HepG2 (cell line): Measurements from ENCODE around the gene RPL37A. TPM values are rescaled to one million over a fixed set of nuclear protein-coding genes. Genes with fewer than 3 reads are reported as not detected.
A peak's percentile ranks its signal among the peaks of the same experiment; 100 is the strongest.

ENCODE experiments used
- ATAC-seq: fragments of 200-7000 bp; cut with Tn5 transposase; 3 replicates; pipeline ENCODE4 v1.9.1; 2020; ENCODE audit warnings: mild to moderate bottlenecking, moderate library complexity
- BruUV-seq: library from RNA; stranded (reverse); fragments of 400-500 nt; replicated peaks from 2 replicates; lab custom pipeline; 2021; lab: Mats Ljungman, UMichigan
- CTCF ChIA-PET: fragments of 300-600 bp; formaldehyde crosslinking; extraction: SDS; loops from one replicate; lab custom pipeline; 2021; ENCODE audit warnings: low total read pairs, inconsistent platforms, low intra/inter-chr PET ratio; lab: Yijun Ruan, JAX
- POLR2A ChIA-PET: fragments of 350-600 bp; sonication (Branson Sonifier 250); formaldehyde crosslinking; loops from one replicate; lab custom pipeline; 2020; ENCODE audit warnings: antibody characterized with exemption, inconsistent platforms; lab: Yijun Ruan, JAX
- DNase-seq: peaks from one replicate; pipeline ENCODE4 v3.0.0-alpha.2; 2015; ENCODE audit warnings: low spot score
- FAIRE-seq: peaks from 3 replicates; lab custom pipeline; 2011; peaks lifted over from hg19 to GRCh38; lab: Jason Lieb, UNC
- H2AFZ ChIP-seq: one replicate; pipeline ENCODE4 v1.6.1; 2011; ENCODE audit warnings: low read length, inconsistent platforms
- H3K27ac ChIP-seq: fragments of 300-600 bp; 3 replicates; pipeline ENCODE4 v1.8.0; 2011; ENCODE audit warnings: mixed run types, mild to moderate bottlenecking, mixed read lengths, low read length, inconsistent platforms; ENCODE audit not compliant: insufficient read depth; ENCODE audit errors: extremely low read length
- H3K27me3 ChIP-seq, 2 experiments: fragments of 200-600 bp in 1 of 2; 2 replicates in 1 of 2; 3 replicates in 1 of 2; pipeline versions ENCODE4 v1.6.0 to v1.8.0; 2011; ENCODE audit warnings: low read length in 2 of 2, mild to moderate bottlenecking in 2 of 2, moderate library complexity in 2 of 2, inconsistent platforms in 1 of 2; ENCODE audit not compliant: insufficient read depth in 2 of 2, control insufficient read depth in 1 of 2
- H3K36me3 ChIP-seq, 2 experiments: fragments of 200-600 bp in 1 of 2; replicated peaks in 1 of 2; 2 replicates in 1 of 2; 3 replicates in 1 of 2; pipeline versions ENCODE4 v1.5.1 to v1.8.0; 2011; ENCODE audit warnings: low read length in 2 of 2, inconsistent platforms in 1 of 2; ENCODE audit not compliant: insufficient read depth in 2 of 2, control insufficient read depth in 1 of 2
- H3K4me1 ChIP-seq: 2 replicates; pipeline ENCODE4 v1.5.1; 2012; ENCODE audit warnings: low read length, inconsistent platforms; ENCODE audit not compliant: insufficient read depth
- H3K4me2 ChIP-seq: 2 replicates; pipeline ENCODE4 v1.6.0; 2011; ENCODE audit warnings: low read depth, low read length, inconsistent platforms
- H3K4me3 ChIP-seq, 3 experiments: fragments of 200-600 bp in 1 of 3; sonication (generic), shearing (Covaris generic) in 1 of 3; replicated peaks in 1 of 3; 2 replicates each; pipeline ENCODE4 v1.5.1; 2011 to 2016; ENCODE audit warnings: low read length in 3 of 3, inconsistent platforms in 2 of 3, low read depth in 2 of 3, mild to moderate bottlenecking in 2 of 3, control low read depth in 1 of 3, mixed read lengths in 1 of 3; ENCODE audit not compliant: insufficient read depth in 1 of 3
- H3K79me2 ChIP-seq: one replicate; pipeline ENCODE4 v1.6.1; 2011; ENCODE audit warnings: low read length, inconsistent platforms; ENCODE audit not compliant: insufficient read depth
- H3K9ac ChIP-seq: 2 replicates; pipeline ENCODE4 v1.6.0; 2011; ENCODE audit warnings: mild to moderate bottlenecking, low read depth, low read length, inconsistent platforms; ENCODE audit not compliant: insufficient read depth
- H3K9me3 ChIP-seq: 2 replicates; pipeline ENCODE4 v1.5.1; 2012; ENCODE audit warnings: mild to moderate bottlenecking, low read length
- H4K20me1 ChIP-seq: 2 replicates; pipeline ENCODE4 v1.6.0; 2011; ENCODE audit warnings: inconsistent platforms, mild to moderate bottlenecking, low read length, moderate library complexity; ENCODE audit not compliant: insufficient read depth
- DBP ChIP-seq: sonication (generic); formaldehyde crosslinking; IDR thresholded peaks from 2 replicates; pipeline ENCODE4 v1.4.0; 2020; ENCODE audit warnings: missing genetic modification reagents; ENCODE audit errors: not compliant biosample characterization
- DMAP1 ChIP-seq: IDR thresholded peaks from 2 replicates; pipeline ENCODE4 v1.6.1; 2016
- EEA1 ChIP-seq: sonication (generic); formaldehyde crosslinking; IDR thresholded peaks from 2 replicates; pipeline ENCODE4 v1.5.1; 2020; ENCODE audit warnings: mild to moderate bottlenecking, missing genetic modification reagents, borderline replicate concordance
- HMGXB3 ChIP-seq: sonication (generic); formaldehyde crosslinking; IDR thresholded peaks from 2 replicates; pipeline ENCODE4 v1.4.0; 2020; ENCODE audit warnings: missing genetic modification reagents, borderline replicate concordance
- NR2F2 ChIP-seq: IDR thresholded peaks from 2 replicates; pipeline ENCODE4 v1.6.1; 2012; ENCODE audit warnings: low read depth, inconsistent platforms, borderline replicate concordance
- TGIF2 ChIP-seq: IDR thresholded peaks from 2 replicates; pipeline ENCODE4 v1.6.1; 2016; ENCODE audit warnings: control low read depth, missing compliant biosample characterization
- THYN1 ChIP-seq: sonication (generic); formaldehyde crosslinking; IDR thresholded peaks from 2 replicates; pipeline ENCODE4 v1.8.1; 2023; ENCODE audit warnings: low read depth, mild to moderate bottlenecking, moderate library complexity, missing genetic modification reagents, borderline replicate concordance
- ZNF331 ChIP-seq: sonication (generic); formaldehyde crosslinking; IDR thresholded peaks from 2 replicates; pipeline ENCODE4 v1.4.0; 2020; ENCODE audit warnings: missing genetic modification reagents
- ZNF430 ChIP-seq: sonication (generic); formaldehyde crosslinking; IDR thresholded peaks from 2 replicates; pipeline ENCODE4 v1.9.0; 2021; ENCODE audit warnings: mild to moderate bottlenecking, missing genetic modification reagents
- ZNF550 ChIP-seq: sonication (generic); formaldehyde crosslinking; IDR thresholded peaks from 2 replicates; pipeline ENCODE4 v1.4.0; 2020; ENCODE audit warnings: mild to moderate bottlenecking, missing genetic modification reagents, borderline replicate concordance
- ZNF772 ChIP-seq: sonication (generic); formaldehyde crosslinking; IDR thresholded peaks from 2 replicates; pipeline ENCODE4 v1.5.0; 2020; ENCODE audit warnings: mild to moderate bottlenecking, missing genetic modification reagents
- ZNF782 ChIP-seq: sonication (generic); formaldehyde crosslinking; IDR thresholded peaks from 2 replicates; pipeline ENCODE4 v1.4.0; 2020; ENCODE audit warnings: missing genetic modification reagents, mild to moderate bottlenecking, borderline replicate concordance
- WGBS: methylation state at CpG from one replicate; pipeline ENCODE4 v1.1.6; 2017; ENCODE audit warnings: low lambda C conversion rate; 5-methylcytosine and 5-hydroxymethylcytosine counted together
- in situ Hi-C: cut with HindIII; loops from 2 replicates; pipeline ENCODE4 v1.10.0; 2017; ENCODE audit warnings: low pct_unique_long_range_greater_than_20kb; ENCODE audit not compliant: extremely low pct_ligation_motif_present
- intact Hi-C: fragments of 100-400 bp; cut with micrococcal nuclease; formaldehyde crosslinking; loops from one replicate; pipeline ENCODE4 v1.10.0; 2022; ENCODE audit not compliant: unreplicated experiment
- polyA plus RNA-seq, 8 experiments: library from polyadenylated mRNA; depleted of rRNA in 3 of 8; stranded (reverse) in 7 of 8; unstranded in 1 of 8; fragments of >200 nt; fragmentation: Illumina TruSeq in 4 of 8; extraction: Trizol in 4 of 8; gene quantifications; 2 replicates each; pipeline versions ENCODE4 v1.2.1 to v1.2.3, GENCODE V29; 2011 to 2016; ENCODE audit warnings: low read depth in 4 of 8, missing spikeins in 1 of 8, mixed read lengths in 1 of 8; ENCODE audit not compliant: insufficient read depth in 1 of 8
- total RNA-seq, 5 experiments: library from RNA; depleted of rRNA; stranded (reverse); fragments of >200 nt; fragmentation: Illumina TruSeq; extraction: Trizol; gene quantifications; 2 replicates each; pipeline ENCODE4 v1.2.3, GENCODE V29; 2016; ENCODE audit warnings: low read depth in 1 of 5

Gene RPL37A
- total and polyA plus RNA-seq, 2 of the 13 experiments (the other 11 are each of a cell fraction or from before 2014, with no cell fraction given), result 6,902 to 7,910 TPM

DNA sequence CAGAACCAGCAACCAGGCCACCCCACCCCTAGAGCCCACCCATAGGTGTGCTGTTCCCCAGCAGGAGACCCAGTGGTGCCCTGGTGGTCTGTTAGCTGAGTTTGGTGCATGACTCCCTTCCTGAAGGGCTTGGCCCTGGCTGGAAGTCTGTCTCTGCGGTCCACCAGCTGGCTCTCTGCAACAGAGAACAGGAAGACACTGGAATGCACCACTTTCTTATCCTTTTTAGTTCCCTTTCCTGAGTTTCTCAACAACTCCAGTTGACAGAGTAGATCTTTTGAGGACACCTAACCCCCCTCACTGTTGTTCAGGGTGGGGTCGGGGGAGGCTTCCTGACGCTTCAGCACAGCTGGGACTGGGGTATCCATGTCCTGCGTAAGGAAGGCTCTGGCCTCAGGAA is 11.9 kb upstream of the RPL37A start:
- in situ Hi-C loops (no loop called here), intact Hi-C loops (no loop called here)
- Histone ChIP-seq H3K36me3 (0 out of 5 replicates have a peak, but pooled peaks cover 0 to 5% of the 10 kb centered on the region in 2 experiments), H3K4me3 (no peak overlapping the region), H3K4me1 (peaks cover 9% of the 10 kb centered on the region), H4K20me1 (no peaks in the 10 kb centered on the region), H3K27me3 (no peaks in the 10 kb centered on the region), H2AFZ (no peak overlapping the region), H3K9ac (no peak overlapping the region), H3K4me2 (no peak overlapping the region), H3K9me3 (no peaks in the 10 kb centered on the region), H3K79me2 (no peaks in the 10 kb centered on the region), H3K27ac (no peak overlapping the region)
- CTCF ChIA-PET, result no interaction called here
- ATAC-seq (peak; percentile 46; the same call in 2 of the 3 replicates), FAIRE-seq (no peak), DNase-seq (no peak)
- TF ChIP-seq HMGXB3 (CRISPR knock-in tag) (no peak), EEA1 (CRISPR knock-in tag) (no peak), ZNF782 (CRISPR knock-in tag) (no peak), ZNF430 (CRISPR knock-in tag) (no peak), NR2F2 (no peak), ZNF550 (CRISPR knock-in tag) (no peak), DBP (CRISPR knock-in tag) (no peak), DMAP1 (CRISPR knock-in tag) (no peak), THYN1 (CRISPR knock-in tag) (no peak), ZNF772 (CRISPR knock-in tag) (no peak), TGIF2 (CRISPR knock-in tag) (no peak), ZNF331 (CRISPR knock-in tag) (no peak)
- POLR2A ChIA-PET, result interaction anchor here (0.9 to 2.6 kb wide), 2 partner anchors 12 to 18 kb away, joined by 3 to 21 read pairs; partner anchors contain the start of gene RPL37A
- BruUV-seq, result no TSS peak
- WGBS, result 40% methylated on average over 4 of the region's 4 CpGs
